ENCODE results near the gene LMLN.
A peak's percentile ranks its signal among the peaks of the same experiment; 100 is the strongest.
"Not testable (repeated sequence)": the region's sequence is repeated elsewhere in the genome, so short reads cannot be mapped to it uniquely, and the experiment has no call there.

Gene LMLN

DNA sequence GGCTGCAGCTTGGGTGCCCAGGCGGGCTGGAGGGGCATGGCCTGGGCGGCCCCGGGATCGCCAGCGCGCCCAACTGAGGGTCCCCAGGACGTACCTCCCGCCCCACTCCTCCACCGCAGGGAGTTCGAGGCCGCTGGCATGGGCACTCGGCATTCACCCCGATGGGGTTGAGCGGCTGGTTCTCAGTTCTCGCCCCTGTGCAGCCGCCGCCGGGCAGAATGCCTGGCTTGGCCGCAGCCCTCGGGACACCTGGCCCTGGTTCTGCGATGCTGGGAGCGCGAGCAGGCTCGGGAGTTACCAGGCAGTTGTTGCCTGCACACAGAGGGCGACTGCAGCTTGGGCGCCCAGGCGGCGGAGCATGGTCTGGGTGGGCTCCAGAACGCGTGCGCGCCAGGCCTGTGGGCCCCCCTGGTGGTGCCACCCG, 121.4 kb downstream of the LMLN start:
- peak; percentile 12 for DNase-seq

DNA sequence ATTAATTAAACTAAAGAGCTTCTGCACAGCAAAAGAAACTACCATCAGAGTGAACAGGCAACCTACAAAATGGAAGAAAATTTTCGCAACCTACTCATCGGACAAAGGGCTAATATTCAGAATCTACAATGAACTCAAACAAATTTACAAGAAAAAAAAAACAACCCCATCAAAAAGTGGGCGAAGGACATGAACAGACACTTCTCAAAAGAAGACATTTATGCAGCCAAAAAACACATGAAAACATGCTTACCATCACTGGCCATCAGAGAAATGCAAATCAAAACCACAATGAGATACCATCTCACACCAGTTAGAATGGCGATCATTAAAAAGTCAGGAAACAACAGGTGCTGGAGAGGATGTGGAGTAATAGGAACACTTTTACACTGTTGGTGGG, 122.2 kb downstream of the LMLN start:
- DNase-seq, result not testable (repeated sequence)

DNA sequence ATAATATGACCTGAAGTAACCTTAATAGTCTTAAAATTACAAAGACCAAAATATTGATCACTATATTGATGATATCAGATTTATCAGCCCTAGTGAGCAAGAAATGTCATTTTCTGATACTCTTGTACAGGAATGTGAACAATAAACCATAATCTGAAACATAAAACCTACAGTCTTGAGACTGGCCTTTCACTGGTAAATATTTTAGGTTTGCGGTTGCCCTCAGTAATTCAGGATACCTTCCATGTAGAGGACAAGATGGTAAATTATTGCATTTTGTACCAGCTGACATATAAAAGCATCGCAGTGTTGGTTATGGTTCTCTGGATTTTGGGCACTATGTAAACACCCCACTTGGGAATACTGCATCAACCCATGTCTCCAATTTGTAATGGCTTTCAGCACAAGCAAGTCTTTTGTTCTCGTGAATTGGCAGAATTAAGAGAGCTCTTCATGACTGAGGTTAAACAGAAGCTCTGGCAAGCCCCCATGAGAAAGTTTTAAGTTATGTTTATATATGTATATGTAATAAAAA, 128.5 kb downstream of the LMLN start:
- no peak for DNase-seq

DNA sequence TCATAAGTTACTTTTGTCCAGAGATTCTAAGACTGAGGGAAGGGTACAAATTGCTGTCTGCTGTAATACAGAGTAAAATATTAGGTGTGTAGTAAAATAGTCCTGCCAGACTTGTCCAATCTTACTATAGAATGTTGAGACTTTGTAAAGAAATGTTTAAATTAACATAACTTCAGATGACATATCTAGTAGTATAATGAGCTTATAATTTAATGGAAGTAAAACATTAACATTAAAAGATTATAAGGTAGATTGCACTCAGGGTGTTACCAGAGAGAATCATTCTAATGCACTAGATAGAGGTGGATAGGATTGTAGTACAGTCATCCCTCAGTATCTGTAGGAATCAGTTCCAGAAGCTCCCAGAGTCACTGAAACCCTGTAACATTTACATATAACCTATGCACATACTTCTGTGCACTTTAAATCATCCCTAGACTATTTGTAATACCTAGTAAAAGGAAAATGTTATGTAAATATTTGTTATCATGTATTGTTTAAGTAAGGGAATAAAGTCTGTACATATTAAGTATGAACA, 130.8 kb downstream of the LMLN start:
- no peak for DNase-seq

DNA sequence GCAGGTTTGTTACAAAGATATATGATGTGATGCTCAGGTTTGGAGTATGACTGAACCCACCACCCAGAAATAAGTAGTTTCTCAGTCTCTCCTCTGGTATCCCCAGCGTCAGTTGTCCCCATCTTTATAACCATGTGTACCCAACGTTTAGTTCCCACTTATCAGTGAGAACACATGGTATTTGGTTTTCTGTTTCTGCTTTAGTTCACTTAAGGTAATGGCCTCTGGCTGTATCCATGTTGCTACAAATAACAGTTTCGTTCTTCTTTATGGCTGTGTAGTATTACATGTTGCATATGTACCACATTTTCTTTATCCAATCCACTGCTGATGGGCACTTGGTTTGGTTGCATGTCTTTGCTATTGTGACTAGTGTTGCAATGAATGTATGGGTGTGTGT, 132.3 kb downstream of the LMLN start:
- DNase-seq, result no peak

DNA sequence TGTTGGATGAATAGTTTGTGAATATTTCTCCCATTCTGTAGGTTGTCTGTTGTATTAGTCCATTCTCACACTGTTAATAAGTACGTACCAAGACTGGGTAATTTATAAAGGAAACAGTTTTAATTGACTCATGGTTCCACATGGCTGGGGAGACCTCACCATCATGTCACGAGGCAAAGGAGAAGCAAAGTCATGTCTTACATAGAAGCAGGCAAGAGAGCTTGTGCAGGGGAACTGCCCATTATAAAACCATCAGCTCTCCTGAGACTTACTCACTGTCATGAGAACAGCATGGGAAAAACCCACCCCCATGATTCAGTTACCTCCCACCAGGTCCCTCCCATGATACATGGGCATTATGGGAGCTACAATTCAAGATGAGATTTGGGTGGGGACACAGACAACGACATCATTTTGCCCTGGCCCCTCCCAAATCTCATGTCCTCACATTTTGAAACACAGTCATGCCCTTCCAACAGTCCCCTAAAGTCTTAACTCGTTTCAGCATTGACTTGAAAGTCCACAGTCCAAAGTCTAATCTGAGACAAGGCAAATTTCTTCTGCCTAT, 133.2 kb downstream of the LMLN start:
- no peak for DNase-seq
